ENCODE data around the gene ATP1A1.

- TF ChIP-seq CTCF (IDR thresholded peaks at IDR 0.05; ENCODE audit: low read length) (no peak), EZH2phosphoT487 (IDR thresholded peaks at IDR 0.05; ENCODE audit: low read length) (no peak), EZH2 (optimal IDR thresholded peaks at IDR 0.05; ENCODE audit: low read depth, low read length) (no peak)
These were observed 3.1 kb downstream of the ATP1A1 start for GRCh38 chr1:116375887-116376728.

Measured in MM.1S (cell line).